ENCODE data around the gene BRD4.

Gene BRD4

DNA sequence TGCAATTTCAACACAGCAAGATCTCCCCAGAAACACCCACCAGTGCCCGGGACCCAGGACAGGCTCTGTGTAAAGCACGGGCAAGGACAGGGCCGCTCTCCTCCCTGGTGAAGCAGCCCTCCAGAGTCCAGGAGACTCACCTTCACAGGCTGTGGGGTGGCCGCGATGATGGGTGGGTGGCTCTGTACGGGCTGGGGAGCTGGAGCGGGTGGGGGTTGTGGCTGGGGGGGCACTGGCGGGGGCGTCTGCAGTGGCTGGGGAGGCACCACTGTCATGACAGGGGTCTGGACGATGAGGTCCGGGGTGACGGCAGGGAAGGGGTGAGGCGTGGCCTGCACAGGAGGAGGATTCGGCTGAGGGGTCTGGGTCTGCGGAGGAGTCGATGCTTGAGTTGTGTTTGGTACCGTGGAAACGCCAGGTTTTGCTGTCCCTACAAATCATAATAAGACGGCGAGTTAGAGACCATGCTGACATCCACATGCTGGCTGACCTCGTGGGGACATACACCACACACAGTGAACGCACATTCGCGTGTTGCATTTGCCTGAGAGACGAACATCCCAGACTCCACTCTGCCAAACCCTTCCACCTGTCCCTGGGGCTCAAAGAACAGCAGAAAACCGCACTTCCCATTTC lies 67.0 kb downstream of the BRD4 start:
- no peak for DNase-seq (ENCODE audit: low spot score)

DNA sequence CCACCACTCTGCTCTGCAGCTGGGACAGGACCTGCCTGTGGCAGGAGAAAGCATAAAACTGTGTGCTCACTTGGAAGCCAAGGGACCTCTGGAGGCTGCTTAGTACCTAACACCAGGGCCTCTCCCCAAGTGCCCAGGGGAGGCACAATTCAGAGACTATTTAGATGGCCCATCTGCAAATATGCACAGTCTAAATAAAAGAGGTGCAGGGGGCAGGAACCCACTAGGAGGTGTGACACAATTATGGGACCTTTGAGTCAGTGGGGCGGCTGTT lies 67.5 kb downstream of the BRD4 start:
- no peak for DNase-seq (ENCODE audit: low spot score)

- DNase-seq (ENCODE audit: low spot score): peak; percentile 85
These were observed 68.0 kb downstream of the BRD4 start for GRCh38 chr19:15264061-15264932.

DNA sequence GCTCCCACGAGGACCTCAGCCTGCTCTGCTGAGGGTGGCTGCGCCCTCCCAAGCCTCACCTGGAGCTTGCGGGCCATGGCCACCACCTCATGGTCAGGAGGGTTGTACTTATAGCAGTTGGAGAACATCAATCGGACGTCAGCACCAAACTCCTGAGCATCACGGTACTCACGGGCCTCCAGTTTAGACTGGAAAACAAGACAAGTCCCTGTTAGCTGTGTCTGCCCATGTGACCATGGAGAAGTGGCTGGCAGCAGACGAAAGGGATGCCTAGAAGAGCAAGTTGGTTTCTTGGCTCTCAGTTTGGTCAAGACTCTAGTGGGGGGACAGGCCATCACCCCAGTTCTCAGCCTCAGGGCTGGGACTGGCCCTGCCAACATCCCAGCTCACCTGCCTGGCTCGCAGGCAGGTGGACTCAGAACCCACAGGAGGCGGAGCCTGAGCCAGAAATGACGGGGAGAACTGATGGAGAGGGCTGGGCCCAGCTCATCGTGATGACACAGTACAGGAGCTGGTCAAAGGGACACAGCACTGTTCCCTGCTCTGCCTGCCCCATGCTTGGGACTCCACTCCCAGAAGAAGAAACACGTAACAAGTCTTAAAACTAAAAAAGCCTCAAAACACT lies 68.9 kb downstream of the BRD4 start:
- no peak for DNase-seq (ENCODE audit: low spot score)

- no peak for DNase-seq (ENCODE audit: low spot score)
These were observed 70.3 kb downstream of the BRD4 start for GRCh38 chr19:15262011-15262410.

DNA sequence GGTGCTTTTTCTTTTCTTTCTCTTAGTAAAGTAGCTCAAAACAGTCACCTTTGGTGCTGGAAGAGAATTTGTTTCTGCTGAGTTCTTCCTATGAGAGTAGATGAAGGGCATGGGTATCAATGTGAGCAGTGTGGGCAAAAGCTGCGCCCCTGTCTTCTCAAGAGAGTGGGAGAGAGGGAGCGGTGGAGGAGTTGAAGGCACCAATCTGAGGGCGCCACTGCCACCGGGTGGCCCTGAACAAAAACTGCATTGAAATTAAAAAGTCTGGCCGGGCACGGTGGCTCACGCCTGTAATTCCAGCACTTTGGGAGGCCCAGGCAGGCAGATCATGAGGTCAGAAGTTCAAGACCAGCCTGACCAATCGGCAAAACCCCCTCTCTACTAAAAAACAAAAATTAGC lies 71.4 kb downstream of the BRD4 start:
- DNase-seq (ENCODE audit: low spot score): no peak

GRCh38 chr19:15259907-15260306 lies 72.4 kb downstream of the BRD4 start:
- no peak for DNase-seq (ENCODE audit: low spot score)

- DNase-seq (ENCODE audit: low spot score): no peak
These were observed 74.6 kb downstream of the BRD4 start for GRCh38 chr19:15257782-15258181.

- DNase-seq (ENCODE audit: low spot score): no peak
These were observed 75.5 kb downstream of the BRD4 start for GRCh38 chr19:15256708-15257331.

DNA sequence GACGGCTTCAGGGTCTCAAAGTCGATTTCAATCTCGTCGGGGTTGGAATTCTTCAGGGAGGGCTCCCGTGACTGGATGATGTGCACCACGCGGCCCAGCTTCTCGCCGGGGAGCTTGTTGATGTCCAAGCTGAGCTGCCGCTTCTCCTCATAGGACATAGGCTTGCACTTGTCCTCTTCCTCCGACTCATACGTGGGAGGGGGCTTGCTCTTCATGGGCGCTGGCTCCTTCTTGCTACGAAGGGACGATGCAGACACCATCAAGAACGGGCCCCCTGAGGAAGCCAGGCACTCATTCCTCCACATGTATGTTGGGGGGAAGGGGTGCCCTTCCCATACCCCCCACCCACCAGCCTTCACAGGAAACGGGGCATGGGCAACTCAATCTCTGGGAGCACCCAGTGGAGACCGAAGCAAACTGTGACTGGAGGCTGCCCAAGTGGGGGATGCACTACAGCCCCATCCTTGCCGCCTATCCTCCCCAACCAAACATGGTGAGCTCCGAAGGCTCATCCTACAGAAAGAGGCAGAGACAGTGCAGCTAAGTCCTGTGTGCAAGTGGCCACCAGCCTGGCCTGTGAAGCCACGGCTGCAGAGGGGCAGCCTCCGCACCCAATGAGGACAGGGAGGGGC lies 76.9 kb downstream of the BRD4 start:
- DNase-seq (ENCODE audit: low spot score): no peak

DNA sequence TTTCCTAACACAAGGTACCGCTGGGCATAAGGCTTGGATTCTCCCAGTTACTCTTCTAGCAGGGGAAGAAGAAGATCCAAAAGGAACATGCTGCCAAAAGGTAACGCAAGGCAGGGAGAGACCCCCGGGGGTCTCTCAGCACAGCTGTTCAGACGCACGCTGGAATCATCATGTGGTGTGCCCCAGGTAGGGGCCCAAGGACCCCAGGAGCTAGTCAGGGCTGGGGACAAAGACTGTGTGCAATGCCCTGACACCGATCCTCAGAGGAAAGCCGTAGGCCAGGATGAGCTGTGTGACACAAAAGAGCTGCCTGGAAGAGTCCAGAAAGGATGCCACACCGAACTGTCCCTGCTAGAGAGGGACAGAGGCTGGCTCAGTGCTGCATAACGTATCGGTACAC lies 77.8 kb downstream of the BRD4 start:
- DNase-seq (ENCODE audit: low spot score): no peak

GRCh38 chr19:15253513-15253912 lies 78.8 kb downstream of the BRD4 start:
- no peak for DNase-seq (ENCODE audit: low spot score)

GRCh38 chr19:15253061-15253460 lies 79.3 kb downstream of the BRD4 start:
- DNase-seq (ENCODE audit: low spot score): no peak

DNA sequence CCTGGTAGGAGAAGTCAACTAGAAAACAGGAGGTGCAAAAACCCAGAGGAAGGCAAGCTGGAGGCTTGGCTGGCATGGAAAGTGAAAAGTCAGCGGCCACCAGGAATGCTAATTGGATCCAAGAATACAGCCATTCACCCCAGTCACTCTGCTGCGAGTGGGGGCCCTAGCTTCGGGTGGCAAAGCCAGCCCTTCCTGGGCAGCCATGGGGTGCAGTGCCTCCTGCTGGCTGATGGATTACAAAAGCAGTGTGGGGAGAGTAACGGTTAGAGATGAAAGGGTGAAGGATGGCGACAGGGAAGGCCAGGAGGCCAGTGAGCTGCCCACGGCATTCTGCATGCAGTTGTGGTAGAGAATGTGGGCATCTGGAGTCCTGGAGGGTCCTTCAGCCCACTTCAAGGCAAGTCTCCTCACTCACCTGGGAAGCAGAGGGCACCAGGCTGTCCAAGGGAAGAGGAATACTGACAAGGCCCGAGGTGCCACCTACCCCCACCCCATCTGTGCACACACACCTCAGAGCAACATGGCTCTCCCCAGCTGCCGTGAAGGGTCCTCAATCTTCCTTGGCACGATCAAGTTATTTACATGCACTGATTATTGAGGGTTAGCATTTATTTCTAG lies 79.8 kb downstream of the BRD4 start:
- peak; percentile 61 for DNase-seq (ENCODE audit: low spot score)

- DNase-seq (ENCODE audit: low spot score): peak; percentile 91
These were observed 80.5 kb downstream of the BRD4 start for GRCh38 chr19:15251749-15252397.

- DNase-seq (ENCODE audit: low spot score): no peak
These were observed 81.2 kb downstream of the BRD4 start for GRCh38 chr19:15251010-15251748.

DNA sequence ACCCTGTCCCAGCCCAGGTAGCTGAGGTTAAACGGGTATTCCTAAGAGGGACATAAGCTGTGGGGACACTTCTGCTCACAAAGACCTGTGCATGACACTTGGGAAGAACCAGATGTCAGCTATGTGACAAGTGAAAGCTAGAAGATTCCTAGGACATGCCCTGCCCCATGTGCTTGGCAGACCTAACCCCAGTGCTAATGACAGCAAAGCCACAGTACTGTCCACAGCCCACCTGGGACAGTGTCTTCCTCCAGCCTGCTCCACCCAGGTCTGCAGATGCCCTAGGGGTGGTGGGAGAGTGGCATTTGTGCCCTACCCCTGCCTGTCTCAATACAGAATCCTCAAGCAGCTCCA lies 81.7 kb downstream of the BRD4 start:
- DNase-seq (ENCODE audit: low spot score): no peak

GRCh38 chr19:15249972-15250639 lies 82.2 kb downstream of the BRD4 start:
- DNase-seq (ENCODE audit: low spot score): no peak

GRCh38 chr19:15249528-15249874 lies 82.8 kb downstream of the BRD4 start:
- no peak for DNase-seq (ENCODE audit: low spot score)
